NOMO-1 treated with dmso at 0.1 percent for 144 hours (cell line): ENCODE results near the gene SZRD1.

ENCODE experiments used
- DNase-seq: peaks from one replicate; lab custom pipeline; 2025; ENCODE audit not compliant: unreplicated experiment; lab: John Stamatoyannopoulos, UW

The SZRD1 gene

GRCh38 chr1:16436946-16437474 is 70.0 kb downstream of the SZRD1 start, which contains the start of gene SPATA21:
Gene SPATA21, minus strand, starts transcription at chr1:16437424. Its CDS starts 6,053 bp downstream, at chr1:16431371.
- DNase-seq = no peak

- no peak for DNase-seq
These were observed 71.5 kb downstream of the SZRD1 start for GRCh38 chr1:16438516-16438915.

GRCh38 chr1:16438924-16439323 is 71.9 kb downstream of the SZRD1 start:
- no peak for DNase-seq

GRCh38 chr1:16440131-16440469 is 73.1 kb downstream of the SZRD1 start:
- DNase-seq = no peak

- peak; percentile 95 for DNase-seq
These were observed 73.6 kb downstream of the SZRD1 start, which contains the start of gene NECAP2 for GRCh38 chr1:16440470-16441281. Gene NECAP2, plus strand, starts transcription at chr1:16440724. Its CDS starts 38 bp downstream, at chr1:16440762.

- DNase-seq = no peak
These were observed 74.2 kb downstream of the SZRD1 start for GRCh38 chr1:16441282-16441665.

- no peak for DNase-seq
These were observed 75.2 kb downstream of the SZRD1 start for GRCh38 chr1:16442265-16442664.

- no peak for DNase-seq
These were observed 75.9 kb downstream of the SZRD1 start for GRCh38 chr1:16442941-16443340.

GRCh38 chr1:16443975-16444770 is 77.1 kb downstream of the SZRD1 start:
- DNase-seq = no peak

GRCh38 chr1:16445052-16445451 is 78.0 kb downstream of the SZRD1 start:
- DNase-seq = no peak

GRCh38 chr1:16446116-16446515 is 79.1 kb downstream of the SZRD1 start:
- no peak for DNase-seq

- DNase-seq = no peak
These were observed 80.6 kb downstream of the SZRD1 start for GRCh38 chr1:16447641-16448040.
